Fibroblast of lung (primary cell): Measurements from ENCODE around the gene FASLG.

Experiments
- EZH2 ChIP-seq: IDR thresholded peaks from 2 replicates; pipeline ENCODE4 v1.5.1; 2012; ENCODE audit warnings: low read length, control low read depth, mild to moderate bottlenecking; ENCODE audit errors: missing control alignments
- TF ChIP-seq, protein P1 (sequence below), 2 donors: IDR thresholded peaks in 1 of 2; conservative IDR thresholded peaks in 1 of 2; 1 replicate in 1 of 2; 2 replicates in 1 of 2; pipeline ENCODE4 v1.5.1; 2011 to 2012; ENCODE audit warnings: low read length in 2 of 2, control low read depth in 1 of 2, inconsistent platforms in 1 of 2, low read depth in 1 of 2, mild to moderate bottlenecking in 1 of 2

DNA sequence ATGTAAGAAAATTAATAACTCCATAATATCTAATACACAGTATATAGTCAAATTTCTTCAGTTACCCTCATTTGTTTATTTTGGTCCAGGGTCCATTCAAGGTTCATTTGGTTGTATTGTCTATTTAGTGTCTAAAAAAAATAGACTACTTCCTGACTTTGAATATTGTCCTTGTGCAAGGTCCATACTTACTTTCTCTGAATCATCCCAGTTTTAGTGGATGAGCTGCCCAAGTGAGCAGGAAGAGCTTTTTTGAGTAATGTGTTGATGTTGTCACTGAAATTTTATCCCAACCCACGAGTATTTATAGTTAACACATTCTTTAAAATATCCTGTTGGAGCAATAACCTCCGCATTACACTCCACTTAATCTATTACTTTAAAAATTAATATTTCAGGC, 45.6 kb upstream of the FASLG start:
- TF ChIP-seq, protein P1, sequence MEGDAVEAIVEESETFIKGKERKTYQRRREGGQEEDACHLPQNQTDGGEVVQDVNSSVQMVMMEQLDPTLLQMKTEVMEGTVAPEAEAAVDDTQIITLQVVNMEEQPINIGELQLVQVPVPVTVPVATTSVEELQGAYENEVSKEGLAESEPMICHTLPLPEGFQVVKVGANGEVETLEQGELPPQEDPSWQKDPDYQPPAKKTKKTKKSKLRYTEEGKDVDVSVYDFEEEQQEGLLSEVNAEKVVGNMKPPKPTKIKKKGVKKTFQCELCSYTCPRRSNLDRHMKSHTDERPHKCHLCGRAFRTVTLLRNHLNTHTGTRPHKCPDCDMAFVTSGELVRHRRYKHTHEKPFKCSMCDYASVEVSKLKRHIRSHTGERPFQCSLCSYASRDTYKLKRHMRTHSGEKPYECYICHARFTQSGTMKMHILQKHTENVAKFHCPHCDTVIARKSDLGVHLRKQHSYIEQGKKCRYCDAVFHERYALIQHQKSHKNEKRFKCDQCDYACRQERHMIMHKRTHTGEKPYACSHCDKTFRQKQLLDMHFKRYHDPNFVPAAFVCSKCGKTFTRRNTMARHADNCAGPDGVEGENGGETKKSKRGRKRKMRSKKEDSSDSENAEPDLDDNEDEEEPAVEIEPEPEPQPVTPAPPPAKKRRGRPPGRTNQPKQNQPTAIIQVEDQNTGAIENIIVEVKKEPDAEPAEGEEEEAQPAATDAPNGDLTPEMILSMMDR (conservative IDR thresholded peaks at IDR 0.05 in 1 of 2, IDR thresholded peaks at IDR 0.05 in 1 of 2; ENCODE audit: low read depth in 1 of 2, low read length in 2 of 2), result no peak
- TF ChIP-seq EZH2, result no peak
